H9 (cell line): Measurements from ENCODE around the gene RNF126. TPM values are rescaled to one million over a fixed set of nuclear protein-coding genes. Genes with fewer than 3 reads are reported as not detected.

Source experiments
- DNase-seq: peaks from one replicate; pipeline ENCODE4 v3.0.0-alpha.2; 2017
- H2AFZ ChIP-seq: one replicate; pipeline ENCODE4 v1.6.1; 2013; ENCODE audit warnings: mild to moderate bottlenecking, low read length, control low read depth, moderate library complexity
- H2AK5ac ChIP-seq: 2 replicates; pipeline ENCODE4 v1.6.1; 2013; ENCODE audit warnings: low read length, control low read depth, mixed read lengths; ENCODE audit not compliant: insufficient read length
- H2BK120ac ChIP-seq: one replicate; pipeline ENCODE4 v1.6.1; 2013; ENCODE audit warnings: low read depth, mild to moderate bottlenecking, low read length, control low read depth, inconsistent platforms; ENCODE audit not compliant: poor library complexity, severe bottlenecking
- H2BK12ac ChIP-seq: 2 replicates; pipeline ENCODE4 v1.6.1; 2013; ENCODE audit warnings: low read length, control low read depth, mixed read lengths, low read depth; ENCODE audit not compliant: insufficient read length
- H2BK15ac ChIP-seq: 2 replicates; pipeline ENCODE4 v1.6.1; 2013; ENCODE audit warnings: low read depth, low read length, control low read depth
- H2BK20ac ChIP-seq: one replicate; pipeline ENCODE4 v1.6.1; 2013; ENCODE audit warnings: low read depth, mild to moderate bottlenecking, low read length, control low read depth, inconsistent platforms; ENCODE audit not compliant: poor library complexity, severe bottlenecking
- H2BK5ac ChIP-seq: 2 replicates; pipeline ENCODE4 v1.6.1; 2013; ENCODE audit warnings: low read length, control low read depth, mixed read lengths; ENCODE audit not compliant: insufficient read length
- H3K14ac ChIP-seq: 2 replicates; pipeline ENCODE4 v1.6.1; 2013; ENCODE audit warnings: low read length, control low read depth; ENCODE audit not compliant: insufficient read depth
- H3K18ac ChIP-seq: 2 replicates; pipeline ENCODE4 v1.6.1; 2013; ENCODE audit warnings: low read depth, mild to moderate bottlenecking, mixed read lengths, low read length, control low read depth; ENCODE audit not compliant: insufficient read length
- H3K23ac ChIP-seq: 2 replicates; pipeline ENCODE4 v1.6.1; 2013; ENCODE audit warnings: low read length, control low read depth, mixed read lengths, low read depth; ENCODE audit not compliant: insufficient read length
- H3K23me2 ChIP-seq: 2 replicates; pipeline ENCODE4 v1.6.1; 2013; ENCODE audit warnings: low read depth, mild to moderate bottlenecking, mixed read lengths, low read length, control low read depth; ENCODE audit not compliant: insufficient read length, poor library complexity, severe bottlenecking
- H3K27ac ChIP-seq: 2 replicates; pipeline ENCODE4 v1.5.1; 2013; ENCODE audit warnings: low read length, control low read depth, mixed read lengths, low read depth; ENCODE audit not compliant: insufficient read length
- H3K27me3 ChIP-seq: 2 replicates; pipeline ENCODE4 v1.6.1; 2013; ENCODE audit warnings: low read length, control low read depth, inconsistent platforms; ENCODE audit not compliant: insufficient read depth
- H3K4ac ChIP-seq: 2 replicates; pipeline ENCODE4 v1.6.1; 2013; ENCODE audit warnings: low read depth, mild to moderate bottlenecking, control low read depth, inconsistent platforms, low read length, moderate library complexity
- H3K4me1 ChIP-seq: 2 replicates; pipeline ENCODE4 v1.6.1; 2013; ENCODE audit warnings: low read length, control low read depth, inconsistent platforms; ENCODE audit not compliant: insufficient read depth
- H3K4me2 ChIP-seq: 2 replicates; pipeline ENCODE4 v1.6.1; 2013; ENCODE audit warnings: low read length, control low read depth, mixed read lengths; ENCODE audit not compliant: insufficient read length, insufficient read depth
- H3K56ac ChIP-seq: 2 replicates; pipeline ENCODE4 v1.6.1; 2013; ENCODE audit warnings: low read depth, mild to moderate bottlenecking, mixed read lengths, low read length, control low read depth; ENCODE audit not compliant: insufficient read length
- H3K79me1 ChIP-seq: 2 replicates; pipeline ENCODE4 v1.6.1; 2013; ENCODE audit warnings: low read depth, mild to moderate bottlenecking, moderate library complexity, low read length, control low read depth, inconsistent platforms; ENCODE audit not compliant: insufficient read depth, poor library complexity, severe bottlenecking
- H3K79me2 ChIP-seq: 2 replicates; pipeline ENCODE4 v1.6.1; 2013; ENCODE audit warnings: low read length, control low read depth, inconsistent platforms; ENCODE audit not compliant: insufficient read depth
- H3K9ac ChIP-seq: 2 replicates; pipeline ENCODE4 v1.6.1; 2013; ENCODE audit warnings: low read length, control low read depth, mixed read lengths; ENCODE audit not compliant: insufficient read length; ENCODE audit errors: extremely low read depth
- H3K9me3 ChIP-seq: one replicate; pipeline ENCODE4 v1.6.1; 2013; ENCODE audit warnings: low read depth, low read length, inconsistent platforms; ENCODE audit not compliant: control insufficient read depth
- H3T11ph ChIP-seq: one replicate; pipeline ENCODE4 v1.6.1; 2013; ENCODE audit warnings: mild to moderate bottlenecking, low read length, control low read depth, inconsistent platforms
- H4K20me1 ChIP-seq: one replicate; pipeline ENCODE4 v1.6.1; 2013; ENCODE audit not compliant: control insufficient read depth, insufficient read length, insufficient read depth
- H4K5ac ChIP-seq: 2 replicates; pipeline ENCODE4 v1.6.1; 2013; ENCODE audit warnings: low read depth, mild to moderate bottlenecking, mixed read lengths, low read length, control low read depth; ENCODE audit not compliant: insufficient read length
- H4K8ac ChIP-seq: replicated peaks from 2 replicates; pipeline ENCODE4 v1.6.1; 2013; ENCODE audit warnings: low read length, control low read depth, mixed read lengths, low read depth; ENCODE audit not compliant: insufficient read length
- H4K91ac ChIP-seq: 2 replicates; pipeline ENCODE4 v1.6.1; 2013; ENCODE audit warnings: low read depth, mild to moderate bottlenecking, moderate library complexity, mixed read lengths, low read length, control low read depth; ENCODE audit not compliant: insufficient read length
- H3K27ac Mint-ChIP-seq, 3 experiments: 2 replicates in 2 of 3; 3 replicates in 1 of 3; pipeline ENCODE4 v1.8.0; 2020 to 2021; ENCODE audit warnings: mixed read lengths in 3 of 3, mild to moderate bottlenecking in 1 of 3, moderate library complexity in 1 of 3
- H3K27me3 Mint-ChIP-seq: 2 replicates; pipeline ENCODE4 v1.8.0; 2021; ENCODE audit warnings: low read depth, mild to moderate bottlenecking, moderate library complexity, mixed read lengths
- H3K36me3 Mint-ChIP-seq, 3 experiments: 2 replicates in 2 of 3; 3 replicates in 1 of 3; pipeline ENCODE4 v1.8.0; 2020 to 2021; ENCODE audit warnings: low read depth in 3 of 3, mixed read lengths in 3 of 3; ENCODE audit not compliant: insufficient read depth in 1 of 3
- H3K4me1 Mint-ChIP-seq, 2 experiments: 2 replicates each; pipeline ENCODE4 v1.8.0; 2020; ENCODE audit warnings: mixed read lengths in 2 of 2
- H3K4me3 Mint-ChIP-seq, 2 experiments: 2 replicates in 1 of 2; 3 replicates in 1 of 2; pipeline ENCODE4 v1.8.0; 2020 to 2021; ENCODE audit warnings: mild to moderate bottlenecking in 2 of 2, mixed read lengths in 2 of 2, moderate library complexity in 1 of 2
- H3K9me3 Mint-ChIP-seq, 2 experiments: 2 replicates in 1 of 2; 3 replicates in 1 of 2; pipeline ENCODE4 v1.8.0; 2020; ENCODE audit warnings: mild to moderate bottlenecking in 2 of 2, mixed read lengths in 2 of 2, moderate library complexity in 1 of 2
- CTCF ChIP-seq: fragments of 200-600 bp; sonication (generic); conservative IDR thresholded peaks from 3 replicates; pipeline ENCODE4 v1.8.0; 2021; ENCODE audit warnings: antibody characterized with exemption, mild to moderate bottlenecking
- WGBS: extraction: QIAGEN DNeasy Blood & Tissue Kit; methylation state at CpG from one replicate; pipeline ENCODE4 v1.1.7; 2013; ENCODE audit warnings: missing lambda C conversion rate, low lambda C conversion rate, mixed read lengths; ENCODE audit not compliant: insufficient read length; ENCODE audit errors: extremely low coverage; 5-methylcytosine and 5-hydroxymethylcytosine counted together
- total RNA-seq: library from RNA; stranded (reverse); gene quantifications from 2 replicates; pipeline ENCODE4 v1.2.1, GENCODE V29; 2021

RNF126 gene
- total RNA-seq, 1 experiment from 2014 or later: 81.9 TPM

DNA sequence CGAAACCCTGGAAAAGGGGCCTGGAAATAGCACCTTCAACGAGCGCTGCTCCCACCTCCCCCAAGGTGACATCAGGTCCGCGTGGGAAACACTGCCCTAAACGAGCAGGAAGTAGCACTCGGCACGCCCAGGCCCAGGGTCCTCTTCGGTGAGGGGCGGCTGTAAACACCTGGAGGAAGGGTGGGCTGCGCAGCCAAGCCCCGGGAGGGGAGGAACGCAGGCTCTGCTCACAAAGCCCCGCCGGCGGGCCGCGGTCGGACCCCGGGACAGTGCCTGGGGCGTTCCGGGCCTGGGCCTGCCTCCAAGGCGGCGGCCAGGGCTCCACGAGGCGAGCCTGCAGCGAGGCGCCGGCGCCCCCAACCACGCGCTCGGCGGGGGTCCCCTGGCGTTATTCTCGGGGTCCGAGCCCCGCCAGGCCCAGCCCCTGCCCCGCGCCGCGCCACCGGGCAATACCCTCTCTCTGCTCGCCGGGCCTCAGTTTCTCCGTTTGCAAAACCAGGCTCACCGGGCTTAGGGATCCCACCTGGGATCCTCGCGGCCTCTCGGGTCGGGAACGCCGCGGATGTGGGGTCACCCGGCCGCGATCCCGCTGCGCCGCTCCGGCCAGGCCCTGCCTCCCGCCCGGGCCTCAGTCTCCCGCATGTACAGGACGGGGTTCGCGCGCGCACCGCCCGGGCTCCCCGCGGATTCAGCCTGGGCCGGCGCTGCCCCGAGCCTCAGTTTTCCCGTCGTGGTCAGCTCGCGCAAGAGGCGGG, 630 bp downstream of the RNF126 start:
- Histone ChIP-seq H2AK5ac (no peak overlapping the region), H3K14ac (peak overlapping the region; percentile 71), H3K4ac (no peak overlapping the region), H3K23ac (no peak overlapping the region), H2BK15ac (no peak overlapping the region), H2BK120ac (no peak overlapping the region), H3K23me2 (peaks cover 7% of the 10 kb centered on the region), H3K18ac (no peak overlapping the region), H2BK12ac (no peak overlapping the region), H3K79me1 (peaks cover 2% of the 10 kb centered on the region), H3K9me3 (no peaks in the 10 kb centered on the region), H4K5ac (no peak overlapping the region), H4K91ac (no peak overlapping the region), H4K20me1 (peaks cover 8% of the 10 kb centered on the region), H3K27ac (no peak overlapping the region), H3T11ph (no peak overlapping the region), H4K8ac (no peak overlapping the region), H2AFZ (no peak overlapping the region), H3K9ac (peak overlapping the region; percentile 73), H2BK20ac (no peak overlapping the region), H2BK5ac (no peak overlapping the region), H3K79me2 (peaks cover 49% of the 10 kb centered on the region; the same call in 1 of the 2 replicates), H3K4me1 (no peaks in the 10 kb centered on the region; the same call in 1 of the 2 replicates), H3K56ac (no peak overlapping the region), H3K27me3 (no peaks in the 10 kb centered on the region), H3K4me2 (peak overlapping the region; percentile 69)
- no CpG with 5 or more reads among the region's 81 CpGs for WGBS
- no peak for DNase-seq
- Mint-ChIP-seq H3K9me3 (peaks cover 4 to 7% of the 10 kb centered on the region in 2 experiments; a peak in 3 of 5 replicates), H3K36me3 (peaks cover 0 to 2% (median 0%) of the 10 kb centered on the region in 3 experiments; a peak in 3 of 7 replicates), H3K27ac (peak overlapping the region in 1 of 3 experiments; percentile 53; a peak in 1 of 7 replicates), H3K27me3 (peaks cover 19% of the 10 kb centered on the region), H3K4me1 (peaks cover 13 to 18% of the 10 kb centered on the region in 2 experiments), H3K4me3 (peak overlapping the region; percentile 76 to 85)
- no peak for TF ChIP-seq CTCF
